ENCODE measurements around the gene SLC9A7.

GRCh38 chrX:46584736-46585135 is 174.2 kb downstream of the SLC9A7 start:
- TF ChIP-seq CTCF (conservative IDR thresholded peaks at IDR 0.05; ENCODE audit: low read depth, low read length) (no peak), EZH2 (IDR thresholded peaks at IDR 0.05; ENCODE audit: low read length, unreplicated experiment) (no peak), EZH2phosphoT487 (IDR thresholded peaks at IDR 0.05; ENCODE audit: borderline replicate concordance, low read length) (no peak)

Measured in PC-3 (cell line).